Activated CD4-positive, alpha-beta T cell treated with anti-CD3 and anti-CD28 coated beads, Interleukin-2, amount 10 ng/mL, durations not matched to agents 24 days and 14 days (primary cell): Measurements from ENCODE around the gene DDAH1. TPM values are rescaled to one million over a fixed set of nuclear protein-coding genes. Genes with fewer than 3 reads are reported as not detected.

Experiments used
- DNase-seq: peaks from one replicate; pipeline ENCODE4 v3.0.0; 2022
- H3K27ac Mint-ChIP-seq: one replicate; pipeline ENCODE4 v1.8.0; 2022; ENCODE audit warnings: mild to moderate bottlenecking, mixed read lengths
- H3K27me3 Mint-ChIP-seq: one replicate; pipeline ENCODE4 v1.8.0; 2022; ENCODE audit warnings: mixed read lengths
- H3K36me3 Mint-ChIP-seq: one replicate; pipeline ENCODE4 v1.8.0; 2022; ENCODE audit warnings: low read depth, mild to moderate bottlenecking, mixed read lengths
- H3K4me1 Mint-ChIP-seq: one replicate; pipeline ENCODE4 v1.8.0; 2021; ENCODE audit warnings: mixed read lengths
- H3K4me3 Mint-ChIP-seq: one replicate; pipeline ENCODE4 v1.8.0; 2022; ENCODE audit warnings: mild to moderate bottlenecking, moderate library complexity, mixed read lengths
- H3K9me3 Mint-ChIP-seq: one replicate; pipeline ENCODE4 v1.8.0; 2021; ENCODE audit warnings: mixed read lengths
- intact Hi-C: fragments of 100-400 bp; cut with micrococcal nuclease; formaldehyde crosslinking; loops from one replicate; pipeline ENCODE4 v1.15.1; 2023
- total RNA-seq: library from RNA; stranded (reverse); gene quantifications from 2 replicates; pipeline ENCODE4 v1.2.3, GENCODE V29; 2022

DDAH1 gene
- total RNA-seq, 1 donor from 2014 or later, result not detected

DNA sequence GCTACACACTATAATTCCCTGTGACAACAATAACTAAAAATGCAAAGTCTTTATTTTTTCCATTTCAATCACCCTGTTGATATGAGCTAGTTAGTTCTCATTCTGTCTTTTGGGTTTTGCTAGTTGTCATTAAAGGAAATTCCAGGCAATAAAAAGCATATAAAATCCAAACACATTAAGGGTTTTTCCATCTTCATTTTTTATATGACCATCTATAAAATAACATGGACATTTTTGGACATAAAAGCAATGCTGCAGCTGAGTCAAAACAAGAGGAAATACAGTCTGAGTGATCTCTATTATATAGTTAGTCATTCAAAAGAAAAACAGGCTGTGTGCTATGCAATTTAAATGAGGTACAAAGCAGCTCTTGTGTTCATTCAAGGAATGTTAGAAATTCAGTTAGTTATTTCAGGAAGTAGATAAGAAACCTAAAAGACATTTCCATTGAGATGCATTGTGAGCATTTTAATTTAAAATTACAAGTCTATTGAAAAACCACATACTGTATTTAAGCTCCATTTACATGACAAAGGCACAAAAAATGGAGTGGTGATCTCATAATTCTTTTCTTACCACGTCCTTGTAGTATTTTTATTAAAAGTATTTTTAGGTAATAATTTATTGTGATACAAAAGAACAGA lies 121.2 kb downstream of the DDAH1 start:
- intact Hi-C loops, result no loop called here
- H3K36me3 Mint-ChIP-seq, result no peaks in the 10 kb centered on the region
- no peak for DNase-seq
- peaks cover 18% of the 10 kb centered on the region for H3K27me3 Mint-ChIP-seq
- no peaks in the 10 kb centered on the region for H3K9me3 Mint-ChIP-seq
- H3K27ac Mint-ChIP-seq, result no peak overlapping the region
- no peaks in the 10 kb centered on the region for H3K4me1 Mint-ChIP-seq
- H3K4me3 Mint-ChIP-seq, result no peak overlapping the region

GRCh38 chr1:85343213-85343611 lies 121.7 kb downstream of the DDAH1 start:
- H3K4me3 Mint-ChIP-seq, result no peak overlapping the region
- no peaks in the 10 kb centered on the region for H3K9me3 Mint-ChIP-seq
- no peak for DNase-seq
- no peak overlapping the region for H3K27ac Mint-ChIP-seq
- H3K4me1 Mint-ChIP-seq, result no peaks in the 10 kb centered on the region
- intact Hi-C loops, result no loop called here
- H3K27me3 Mint-ChIP-seq, result peaks cover 22% of the 10 kb centered on the region
- H3K36me3 Mint-ChIP-seq, result no peaks in the 10 kb centered on the region

GRCh38 chr1:85342207-85342606 lies 122.8 kb downstream of the DDAH1 start:
- peaks cover 30% of the 10 kb centered on the region for H3K27me3 Mint-ChIP-seq

GRCh38 chr1:85340427-85340826 lies 124.5 kb downstream of the DDAH1 start:
- intact Hi-C loops, result no loop called here
- Mint-ChIP-seq H3K9me3 (no peaks in the 10 kb centered on the region), H3K4me3 (no peak overlapping the region), H3K36me3 (no peaks in the 10 kb centered on the region), H3K27me3 (peaks cover 41% of the 10 kb centered on the region), H3K4me1 (no peaks in the 10 kb centered on the region), H3K27ac (no peak overlapping the region)
- DNase-seq, result no peak

More at GRCh38 chr1:85342207-85342606, 122.8 kb downstream of the DDAH1 start:
- Mint-ChIP-seq H3K27ac (no peak overlapping the region), H3K9me3 (no peaks in the 10 kb centered on the region), H3K4me3 (no peak overlapping the region), H3K36me3 (no peaks in the 10 kb centered on the region), H3K4me1 (no peaks in the 10 kb centered on the region)
- intact Hi-C loops, result no loop called here
- no peak for DNase-seq

- Mint-ChIP-seq H3K27ac (no peak overlapping the region), H3K27me3 (peaks cover 43% of the 10 kb centered on the region), H3K4me3 (no peak overlapping the region), H3K9me3 (no peaks in the 10 kb centered on the region), H3K4me1 (peaks cover 2% of the 10 kb centered on the region), H3K36me3 (no peaks in the 10 kb centered on the region)
- no peak for DNase-seq
- intact Hi-C loops, result no loop called here
Measured at GRCh38 chr1:85339656-85340399, 125.1 kb downstream of the DDAH1 start.

- Mint-ChIP-seq H3K36me3 (no peaks in the 10 kb centered on the region), H3K9me3 (no peaks in the 10 kb centered on the region), H3K4me3 (no peak overlapping the region), H3K27me3 (peaks cover 46% of the 10 kb centered on the region), H3K4me1 (peaks cover 7% of the 10 kb centered on the region), H3K27ac (no peak overlapping the region)
- intact Hi-C loops, result no loop called here
- no peak for DNase-seq
Measured at GRCh38 chr1:85339089-85339488, 125.9 kb downstream of the DDAH1 start.

- Mint-ChIP-seq H3K36me3 (peaks cover 1% of the 10 kb centered on the region), H3K4me1 (peaks cover 7% of the 10 kb centered on the region), H3K4me3 (no peak overlapping the region), H3K27ac (no peak overlapping the region), H3K27me3 (peaks cover 44% of the 10 kb centered on the region), H3K9me3 (peaks cover 8% of the 10 kb centered on the region)
- DNase-seq, result no peak
- intact Hi-C loops, result no loop called here
Measured at GRCh38 chr1:85334962-85335361, 130.0 kb downstream of the DDAH1 start.

- Mint-ChIP-seq H3K36me3 (peaks cover 1% of the 10 kb centered on the region), H3K27me3 (peaks cover 50% of the 10 kb centered on the region), H3K4me1 (peaks cover 7% of the 10 kb centered on the region), H3K4me3 (no peak overlapping the region), H3K9me3 (peaks cover 8% of the 10 kb centered on the region), H3K27ac (no peak overlapping the region)
- DNase-seq, result no peak
- intact Hi-C loops, result no loop called here
Measured at GRCh38 chr1:85333186-85333585, 131.8 kb downstream of the DDAH1 start.

DNA sequence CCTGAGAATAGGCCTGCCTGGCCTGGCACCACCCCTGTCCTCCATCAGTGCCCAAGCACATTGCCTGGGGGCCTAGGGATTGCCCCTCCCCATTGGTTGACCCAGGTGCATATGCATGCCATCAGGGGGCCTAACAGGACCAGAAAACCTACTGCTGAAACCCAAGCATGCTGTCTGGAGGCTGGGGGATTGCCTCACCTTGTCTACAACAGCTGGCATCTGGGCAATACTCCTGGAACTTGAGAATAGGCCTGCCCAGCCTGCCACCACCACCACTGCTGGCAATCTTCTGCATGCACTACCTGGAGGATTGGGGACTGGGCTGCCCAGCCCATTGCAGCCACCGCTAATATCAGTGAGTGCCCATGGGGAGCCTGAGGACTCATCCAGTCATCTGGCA lies 132.4 kb downstream of the DDAH1 start:
- Mint-ChIP-seq H3K27me3 (peaks cover 48% of the 10 kb centered on the region), H3K4me1 (peaks cover 7% of the 10 kb centered on the region), H3K4me3 (no peak overlapping the region), H3K36me3 (peaks cover 1% of the 10 kb centered on the region), H3K27ac (no peak overlapping the region), H3K9me3 (peaks cover 8% of the 10 kb centered on the region)
- intact Hi-C loops, result no loop called here
- no peak for DNase-seq

- Mint-ChIP-seq H3K27ac (no peak overlapping the region), H3K9me3 (peaks cover 8% of the 10 kb centered on the region), H3K27me3 (peaks cover 50% of the 10 kb centered on the region), H3K4me3 (no peak overlapping the region), H3K36me3 (peaks cover 1% of the 10 kb centered on the region), H3K4me1 (peaks cover 7% of the 10 kb centered on the region)
- intact Hi-C loops, result no loop called here
- DNase-seq, result no peak
Measured at GRCh38 chr1:85330711-85331290, 134.2 kb downstream of the DDAH1 start.

DNA sequence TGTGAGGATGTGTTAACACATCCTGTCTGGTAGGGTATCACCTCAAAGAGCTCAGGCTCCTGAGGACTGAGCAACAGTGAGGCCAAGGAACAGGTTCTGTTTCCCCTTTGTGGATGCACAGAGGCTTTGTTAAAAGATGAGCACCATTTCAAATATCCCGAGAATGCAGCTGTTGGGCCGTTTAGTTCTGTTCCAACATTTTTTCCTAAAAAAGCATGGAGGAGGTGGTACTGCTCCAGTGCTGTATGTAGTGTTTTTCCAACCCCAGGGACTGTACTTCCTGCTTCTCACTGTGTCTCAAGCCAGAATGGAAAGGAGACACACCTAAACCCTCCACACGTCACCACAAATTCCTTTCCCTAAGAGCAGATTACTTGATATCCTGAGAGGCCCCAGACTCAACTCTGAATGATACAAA lies 134.7 kb downstream of the DDAH1 start:
- intact Hi-C loops, result no loop called here
- Mint-ChIP-seq H3K4me3 (no peak overlapping the region), H3K9me3 (peaks cover 8% of the 10 kb centered on the region), H3K4me1 (peaks cover 7% of the 10 kb centered on the region), H3K36me3 (peaks cover 1% of the 10 kb centered on the region), H3K27me3 (peaks cover 55% of the 10 kb centered on the region), H3K27ac (no peak overlapping the region)
- DNase-seq, result no peak

- intact Hi-C loops, result no loop called here
- Mint-ChIP-seq H3K9me3 (peaks cover 8% of the 10 kb centered on the region), H3K4me1 (no peaks in the 10 kb centered on the region), H3K27me3 (peaks cover 57% of the 10 kb centered on the region), H3K4me3 (no peak overlapping the region), H3K36me3 (peaks cover under 1% of the 10 kb centered on the region), H3K27ac (no peak overlapping the region)
- DNase-seq, result no peak
Measured at GRCh38 chr1:85328713-85329397, 136.1 kb downstream of the DDAH1 start.

GRCh38 chr1:85327759-85328158 lies 137.2 kb downstream of the DDAH1 start:
- Mint-ChIP-seq H3K36me3 (no peaks in the 10 kb centered on the region), H3K27me3 (peaks cover 57% of the 10 kb centered on the region), H3K9me3 (no peaks in the 10 kb centered on the region), H3K4me3 (no peak overlapping the region), H3K27ac (no peak overlapping the region), H3K4me1 (no peaks in the 10 kb centered on the region)
- no peak for DNase-seq
- intact Hi-C loops, result no loop called here

- Mint-ChIP-seq H3K27ac (no peak overlapping the region), H3K27me3 (peaks cover 59% of the 10 kb centered on the region), H3K9me3 (no peaks in the 10 kb centered on the region), H3K4me3 (no peak overlapping the region), H3K36me3 (no peaks in the 10 kb centered on the region), H3K4me1 (no peaks in the 10 kb centered on the region)
- intact Hi-C loops, result no loop called here
- no peak for DNase-seq
Measured at GRCh38 chr1:85326851-85327250, 138.1 kb downstream of the DDAH1 start.
